Activated CD8-positive, alpha-beta memory T cell treated with anti-CD3 and anti-CD28 coated beads for 36 hours (primary cell): ENCODE data around the gene CGB1. TPM values are rescaled to one million over a fixed set of nuclear protein-coding genes. Genes with fewer than 3 reads are reported as not detected.
"Not testable (repeated sequence)": the region's sequence is repeated elsewhere in the genome, so short reads cannot be mapped to it uniquely, and the experiment has no call there.

Experiments used
- CTCF ChIA-PET: fragments of 350-600 bp; sonication (Branson Sonifier 250); formaldehyde crosslinking; loops from one replicate; lab custom pipeline; 2021; ENCODE audit warnings: antibody characterized with exemption; lab: Charles Lee
- POLR2A ChIA-PET: fragments of 350-600 bp; sonication (Branson Sonifier 250); formaldehyde crosslinking; loops from one replicate; lab custom pipeline; 2021; ENCODE audit warnings: antibody characterized with exemption; lab: Charles Lee
- total RNA-seq, 2 experiments: library from RNA; stranded (reverse); gene quantifications; one replicate each; pipeline ENCODE4 v1.2.3, GENCODE V29; 2021

CGB1 gene
- not detected for total RNA-seq

DNA sequence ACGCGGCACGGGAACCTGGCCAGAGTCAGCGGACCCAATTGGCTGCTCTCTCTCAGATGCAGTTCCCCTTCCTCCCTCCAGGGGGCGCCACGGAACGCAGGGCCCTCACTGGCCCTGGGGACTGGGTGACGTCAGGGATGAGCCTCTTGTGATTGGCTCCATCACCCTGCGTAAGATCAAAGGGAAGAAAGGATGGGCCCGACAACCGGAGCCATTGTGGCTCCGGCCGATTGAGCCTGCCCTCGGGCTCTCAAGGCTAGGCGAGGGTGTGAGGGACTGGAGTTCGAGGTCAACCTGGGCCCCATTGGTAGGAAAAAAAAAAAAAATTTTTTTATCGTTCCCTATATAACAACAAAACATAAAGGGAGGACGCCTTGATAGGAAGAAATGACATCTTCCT lies at the start of gene CGB1:
TSS of gene CGB1 (minus strand) at position 81 of the 400 bp plus-strand sequence. CDS start 184 bp downstream, outside the sequence.
- POLR2A ChIA-PET, CTCF ChIA-PET: not testable (repeated sequence)

DNA sequence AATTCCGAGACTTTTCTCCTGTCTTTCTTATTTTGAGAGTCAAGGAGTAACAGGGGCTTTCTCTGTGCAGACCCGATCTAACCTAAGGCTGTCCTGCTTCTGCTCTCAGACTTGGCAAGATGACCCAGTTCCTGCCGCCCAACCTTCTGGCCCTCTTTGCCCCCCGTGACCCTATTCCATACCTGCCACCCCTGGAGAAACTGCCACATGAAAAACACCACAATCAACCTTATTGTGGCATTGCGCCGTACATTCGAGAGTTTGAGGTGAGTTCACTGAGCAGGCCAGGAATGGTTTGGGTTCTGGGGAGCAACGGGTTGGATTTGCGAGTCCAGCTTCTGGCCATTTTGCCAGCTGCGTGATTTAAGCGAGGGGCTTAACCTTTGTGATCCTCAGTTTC lies 49.6 kb upstream of the CGB1 start:
- CTCF ChIA-PET, result interaction anchor here (0.6 to 2.5 kb wide), 6 partner anchors 12 to 375 kb away, joined by 3 to 9 read pairs (median 3); partner anchors contain the start of gene LIN7B
- POLR2A ChIA-PET, result interaction anchor here (1.2 kb wide), 1 partner anchor 27 kb away, joined by 3 read pairs; no protein-coding TSS in a partner anchor

DNA sequence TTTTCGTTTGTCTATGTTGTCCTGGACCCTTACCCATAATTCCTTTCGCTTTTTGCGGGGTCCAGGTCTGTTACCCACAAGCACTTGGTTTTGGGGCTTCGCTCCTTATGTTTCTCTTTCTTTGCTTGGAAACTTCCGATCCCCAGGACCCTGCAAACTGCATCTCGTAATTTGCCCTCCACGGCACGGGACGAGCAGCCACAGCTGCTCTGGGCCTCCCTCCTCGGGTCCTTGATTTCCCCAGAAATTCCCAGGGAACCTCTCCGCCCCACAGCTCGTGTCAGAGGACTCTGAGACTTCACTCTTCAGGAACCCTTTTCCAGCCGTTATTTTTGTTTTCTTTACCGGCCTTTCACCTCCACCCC lies 49.2 kb upstream of the CGB1 start:
- ChIA-PET POLR2A (interaction anchor here (1.2 kb wide), 1 partner anchor 28 kb away, joined by 3 read pairs; no protein-coding TSS in a partner anchor), CTCF (interaction anchor here (0.9 to 2.5 kb wide), 3 partner anchors 12 to 113 kb away, joined by 3 to 9 read pairs (median 3); partner anchors contain the start of gene LIN7B)

DNA sequence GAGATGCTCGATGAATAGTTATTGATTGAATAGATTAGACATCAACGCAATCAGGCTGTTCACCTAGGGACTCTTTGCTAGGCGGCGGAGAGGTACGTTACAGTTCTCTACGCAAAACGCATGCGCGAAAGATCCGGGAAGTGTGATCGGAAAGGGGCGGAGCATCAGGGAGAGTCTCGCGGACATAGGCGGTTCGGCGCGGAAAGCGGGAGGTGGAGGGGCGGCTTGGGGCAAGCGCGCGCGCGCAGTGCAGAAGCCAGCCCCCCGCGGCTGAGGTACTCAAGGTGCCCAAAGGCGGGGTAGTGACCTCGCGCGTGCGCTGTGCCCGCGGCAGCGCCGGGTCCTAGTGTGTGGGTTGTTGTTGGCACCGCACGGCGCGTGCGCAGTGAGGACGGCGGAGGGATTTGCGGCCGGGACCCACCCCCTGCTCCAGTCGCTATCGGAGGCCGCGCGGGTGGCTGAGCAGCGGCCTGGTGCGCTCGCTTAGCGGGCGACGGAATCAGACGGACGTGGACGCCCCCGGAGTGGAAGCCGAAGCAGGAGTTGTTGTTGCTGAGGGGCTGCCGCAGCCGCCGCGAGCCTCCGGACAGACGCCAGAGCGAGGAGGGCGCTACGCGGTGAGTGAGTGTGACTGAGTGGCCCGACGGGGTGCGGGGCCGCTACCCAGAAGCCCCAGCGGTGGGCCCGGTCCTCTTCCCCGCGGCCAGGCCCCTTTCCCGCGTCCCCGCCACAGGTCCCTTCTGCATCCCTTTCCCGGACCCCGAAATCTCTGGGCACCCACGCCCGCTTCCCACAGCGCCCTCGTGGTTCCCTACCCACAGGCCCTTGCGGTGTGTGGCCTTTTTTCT lies 48.5 kb upstream of the CGB1 start, which contains the start of gene SNRNP70:
TSS of gene SNRNP70 (plus strand) at position 432 of the 848 bp plus-strand sequence. CDS start 964 bp downstream, outside the sequence.
- ChIA-PET POLR2A (interaction anchor here (1.2 kb wide), 1 partner anchor 28 kb away, joined by 3 read pairs; no protein-coding TSS in a partner anchor), CTCF (interaction anchor here (2.5 kb wide), 1 partner anchor 13 kb away, joined by 9 read pairs; no protein-coding TSS in a partner anchor)

DNA sequence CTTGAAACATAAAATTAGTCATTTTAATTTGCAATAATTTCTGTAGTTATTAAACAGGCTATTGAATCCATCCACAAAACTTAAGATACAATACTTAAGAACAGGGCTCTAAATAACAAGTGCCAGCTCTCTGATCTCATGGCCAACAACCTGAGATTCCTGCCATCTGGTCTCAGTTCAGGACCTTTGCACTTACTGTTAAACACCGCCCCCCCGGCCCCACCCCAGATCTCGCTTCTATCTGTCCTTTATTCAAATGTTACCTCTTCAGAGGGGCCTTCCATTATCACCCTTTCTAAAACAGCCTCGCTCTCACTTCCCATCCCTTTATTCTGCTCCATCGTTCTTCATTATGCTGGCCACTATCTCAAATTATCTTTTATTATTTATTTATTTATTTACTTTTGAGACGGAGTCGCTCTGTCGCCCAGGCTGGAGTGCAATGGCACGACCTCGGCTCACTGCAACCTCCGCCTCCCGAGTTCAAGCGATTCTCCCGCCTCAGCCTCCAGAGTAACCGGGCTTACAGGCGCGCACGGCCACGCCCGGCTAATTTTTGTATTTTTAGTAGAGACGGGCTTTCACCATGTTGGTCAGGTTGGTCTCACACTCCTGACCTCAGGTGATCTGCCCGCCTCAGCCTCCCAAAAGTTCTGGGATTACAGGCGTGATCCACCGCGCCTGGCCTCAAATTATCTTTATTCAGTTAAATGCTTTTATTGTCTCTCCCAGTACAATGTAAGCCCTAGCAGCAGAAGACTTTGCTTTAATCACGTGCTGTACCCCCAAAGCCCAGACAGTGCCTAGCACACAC lies 47.7 kb upstream of the CGB1 start:
- POLR2A ChIA-PET, result interaction anchor here (0.7 kb wide), 2 partner anchors 29 to 89 kb away, joined by 4 to 9 read pairs; no protein-coding TSS in a partner anchor
- CTCF ChIA-PET, result no interaction called here

DNA sequence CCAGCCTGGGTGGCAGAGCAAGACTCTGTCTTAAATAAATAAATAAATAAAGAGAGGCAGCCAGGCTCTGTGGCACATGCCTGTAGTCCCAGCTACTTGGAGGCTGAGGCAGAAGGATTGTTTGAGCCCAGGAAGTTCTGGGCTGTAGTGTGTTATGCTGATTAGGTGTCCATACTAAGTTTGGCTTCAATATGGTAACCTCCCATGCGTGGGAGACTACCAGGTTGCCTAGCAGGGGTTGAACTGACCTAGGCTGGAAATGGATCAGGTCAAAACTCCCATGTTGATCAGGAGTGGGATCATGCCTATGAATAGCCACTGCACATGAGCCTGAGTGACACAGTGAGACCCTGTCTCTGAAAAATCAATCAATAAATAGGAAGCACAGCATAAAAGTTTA lies 44.6 kb upstream of the CGB1 start:
- ChIA-PET CTCF (no interaction called here), POLR2A (no interaction called here)

DNA sequence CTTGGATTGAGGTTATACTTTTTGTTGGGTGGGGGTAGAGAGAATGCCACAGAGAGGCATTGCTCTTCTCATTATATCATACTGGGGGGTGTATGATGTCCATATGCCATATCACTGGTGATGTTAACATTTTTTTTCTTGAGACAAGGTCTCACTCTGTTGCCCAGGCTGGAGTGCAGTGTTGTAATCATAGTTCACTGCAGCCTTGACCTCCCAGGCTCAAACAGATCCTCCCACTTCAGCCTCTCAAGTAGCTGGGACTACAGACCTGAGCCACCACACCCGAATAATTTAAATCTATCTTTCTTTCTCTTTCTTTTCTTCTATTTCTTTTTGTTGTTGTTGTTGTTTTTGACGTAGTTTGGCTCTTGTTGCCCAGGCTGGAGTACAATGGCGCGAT lies 43.7 kb upstream of the CGB1 start:
- ChIA-PET POLR2A (no interaction called here), CTCF (interaction anchor here (1.2 kb wide), 1 partner anchor 17 kb away, joined by 4 read pairs; no protein-coding TSS in a partner anchor)

DNA sequence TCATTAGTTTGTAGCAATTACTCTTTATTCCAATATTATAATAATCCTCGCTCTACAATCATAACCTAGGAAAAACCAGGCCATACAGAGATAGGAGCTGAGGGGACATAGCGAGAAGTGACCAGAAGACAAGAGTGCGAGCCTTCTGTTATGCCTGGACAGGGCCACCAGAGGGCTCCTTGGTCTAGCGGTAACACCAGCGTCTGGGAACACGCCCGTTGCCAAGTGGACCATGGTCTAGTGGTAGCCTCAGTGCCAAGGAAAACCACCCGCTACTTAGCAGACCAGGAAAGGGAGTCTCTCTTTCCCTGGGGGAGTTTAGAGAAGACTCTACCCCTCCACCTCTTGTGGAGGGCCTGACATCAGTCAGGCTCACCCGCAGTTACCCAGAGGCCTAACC lies 38.2 kb upstream of the CGB1 start:
- CTCF ChIA-PET, result interaction anchor here (1.0 kb wide), 1 partner anchor 123 kb away, joined by 4 read pairs; no protein-coding TSS in a partner anchor
- POLR2A ChIA-PET, result not testable (repeated sequence)

DNA sequence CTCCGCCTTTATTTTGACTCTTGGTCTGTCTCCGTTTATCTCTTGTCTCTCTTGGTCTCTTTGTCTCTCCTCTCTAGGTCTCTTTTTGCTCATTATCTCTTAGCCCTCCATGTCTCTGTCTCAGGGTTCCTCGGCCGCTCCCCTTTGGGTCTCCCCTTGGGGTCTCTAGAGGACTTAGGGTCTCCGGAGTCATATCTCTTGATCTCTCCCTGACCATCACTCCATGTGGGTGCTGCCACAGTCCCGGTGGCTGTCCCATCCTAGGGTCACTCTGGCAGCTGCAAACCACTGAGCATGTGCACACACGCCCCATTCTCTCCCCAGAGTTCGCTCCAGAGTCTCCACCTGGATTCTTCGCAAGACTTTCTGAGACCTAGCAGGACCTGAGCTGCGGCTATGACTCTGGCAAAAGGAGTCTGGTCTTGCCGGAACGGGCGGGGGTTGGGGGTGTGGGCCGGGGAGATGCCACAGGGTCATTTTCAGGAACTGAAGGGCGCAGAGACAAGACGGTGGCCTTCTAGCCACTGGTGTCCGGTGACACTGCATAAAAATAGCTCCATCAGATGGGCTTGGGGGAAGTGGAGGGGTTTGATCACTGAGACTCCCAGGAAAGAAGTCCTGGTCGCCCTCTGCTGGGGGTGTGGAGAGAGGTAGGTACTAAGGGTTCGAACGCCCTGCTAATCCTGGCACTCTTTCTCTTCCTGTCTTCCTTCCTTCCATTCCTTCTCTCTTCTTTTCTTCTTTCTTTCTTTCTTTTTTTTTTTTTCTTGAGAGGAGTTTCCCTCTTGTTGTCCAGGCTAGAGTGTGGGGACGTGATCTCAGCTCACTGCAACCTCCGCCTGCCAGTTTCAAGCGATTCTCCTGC lies 37.1 kb upstream of the CGB1 start:
- ChIA-PET CTCF (interaction anchor here (0.7 to 1.6 kb wide), 5 partner anchors 18 to 156 kb away, joined by 3 to 4 read pairs (median 3); no protein-coding TSS in a partner anchor), POLR2A (no interaction called here)

DNA sequence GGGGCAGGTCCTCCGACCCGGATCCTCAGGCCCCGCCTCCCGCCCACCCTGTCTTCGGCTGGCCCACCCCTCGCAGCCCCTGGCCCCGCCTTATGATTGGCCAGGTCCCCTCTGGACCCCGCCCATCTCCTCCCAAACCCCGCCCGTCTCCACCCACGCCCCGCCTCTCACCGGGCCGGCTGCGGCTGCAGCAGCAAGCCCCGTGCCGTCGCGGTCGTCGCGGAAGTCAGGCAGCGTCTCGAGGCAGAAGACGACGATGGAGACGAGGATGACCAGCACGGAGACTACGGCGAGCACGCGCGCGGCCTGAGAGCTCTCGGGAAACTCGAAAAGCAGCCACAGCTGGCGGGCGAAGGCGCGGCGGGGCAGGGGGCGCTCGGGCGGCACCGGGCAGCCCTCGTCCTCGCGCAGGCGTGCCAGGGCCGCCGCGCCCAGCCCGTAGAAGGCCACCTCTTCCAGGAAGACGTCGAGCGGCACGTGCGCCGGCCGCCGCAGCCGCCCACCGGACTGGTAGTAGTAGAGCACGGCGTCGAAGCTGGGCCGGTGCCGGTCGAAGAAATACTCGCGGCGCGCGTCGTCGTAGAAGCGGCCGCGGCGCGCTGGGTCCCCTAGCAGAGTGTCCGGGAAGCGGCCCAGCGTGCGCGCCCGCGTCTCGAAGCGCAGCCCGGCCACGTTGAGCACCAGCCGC lies 35.3 kb upstream of the CGB1 start:
- ChIA-PET CTCF (no interaction called here), POLR2A (no interaction called here)

DNA sequence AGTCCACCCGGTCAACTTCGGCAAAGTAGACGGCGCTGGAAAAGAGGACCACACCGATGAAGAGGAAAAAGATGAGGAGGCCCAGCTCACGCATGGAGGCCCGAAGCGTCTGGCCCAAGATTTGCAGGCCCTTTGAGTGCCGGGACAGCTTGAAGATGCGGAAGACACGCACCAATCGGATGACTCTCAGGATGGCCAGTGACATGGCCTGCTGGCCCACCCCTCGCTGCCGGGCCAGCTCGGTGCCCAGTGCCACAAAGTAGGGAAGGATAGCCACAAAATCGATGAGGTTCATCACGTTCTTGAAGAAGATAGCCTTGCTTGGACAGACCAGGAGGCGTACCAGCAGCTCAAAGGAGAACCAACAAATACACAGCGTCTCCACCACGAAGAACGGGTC lies 33.7 kb upstream of the CGB1 start:
- POLR2A ChIA-PET, result no interaction called here
- CTCF ChIA-PET, result interaction anchor here (0.7 to 2.1 kb wide), 3 partner anchors 25 to 128 kb away, joined by 3 to 5 read pairs (median 4); partner anchors contain the start of gene RUVBL2

DNA sequence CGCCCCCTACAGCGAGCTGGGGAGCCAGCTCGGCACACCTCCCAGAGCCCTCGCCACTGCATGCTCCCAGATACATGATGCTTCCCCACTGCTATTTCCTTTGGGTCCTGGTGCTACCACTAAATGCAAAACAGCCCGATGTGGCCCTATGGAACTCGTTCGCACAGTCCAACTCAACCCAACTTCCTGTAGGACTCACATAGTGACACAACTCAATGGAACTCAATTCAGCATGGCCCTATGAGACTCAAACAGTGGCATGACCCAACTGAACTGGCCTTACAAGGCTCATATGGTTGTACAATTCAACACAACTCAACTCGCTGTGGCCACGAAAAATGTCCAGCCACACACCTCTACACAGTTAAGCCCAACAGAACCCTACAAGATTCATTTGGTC lies 32.3 kb upstream of the CGB1 start:
- CTCF ChIA-PET, result interaction anchor here (2.1 kb wide), 1 partner anchor 130 kb away, joined by 5 read pairs; no protein-coding TSS in a partner anchor
- POLR2A ChIA-PET, result no interaction called here

DNA sequence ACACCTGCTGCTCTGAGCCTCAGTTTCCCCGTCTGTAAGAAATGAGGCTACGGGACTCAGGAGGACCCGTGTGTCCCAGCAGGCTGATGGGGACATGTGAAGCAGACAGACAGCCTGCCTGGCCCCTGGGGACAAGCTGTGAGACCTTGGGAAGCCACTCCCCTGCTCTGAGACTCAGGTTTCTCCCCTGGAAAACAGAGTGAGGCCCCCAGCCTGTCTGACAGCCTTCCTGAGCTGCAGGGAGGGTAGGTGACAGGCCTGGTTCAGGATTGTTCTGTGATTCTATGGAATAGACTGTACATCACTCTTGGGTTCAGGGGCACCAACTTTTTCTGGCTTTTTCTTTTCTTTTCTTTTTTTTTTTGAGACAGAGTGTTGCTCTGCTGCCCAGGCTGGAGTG lies 30.9 kb upstream of the CGB1 start:
- POLR2A ChIA-PET, result no interaction called here
- CTCF ChIA-PET, result no interaction called here

DNA sequence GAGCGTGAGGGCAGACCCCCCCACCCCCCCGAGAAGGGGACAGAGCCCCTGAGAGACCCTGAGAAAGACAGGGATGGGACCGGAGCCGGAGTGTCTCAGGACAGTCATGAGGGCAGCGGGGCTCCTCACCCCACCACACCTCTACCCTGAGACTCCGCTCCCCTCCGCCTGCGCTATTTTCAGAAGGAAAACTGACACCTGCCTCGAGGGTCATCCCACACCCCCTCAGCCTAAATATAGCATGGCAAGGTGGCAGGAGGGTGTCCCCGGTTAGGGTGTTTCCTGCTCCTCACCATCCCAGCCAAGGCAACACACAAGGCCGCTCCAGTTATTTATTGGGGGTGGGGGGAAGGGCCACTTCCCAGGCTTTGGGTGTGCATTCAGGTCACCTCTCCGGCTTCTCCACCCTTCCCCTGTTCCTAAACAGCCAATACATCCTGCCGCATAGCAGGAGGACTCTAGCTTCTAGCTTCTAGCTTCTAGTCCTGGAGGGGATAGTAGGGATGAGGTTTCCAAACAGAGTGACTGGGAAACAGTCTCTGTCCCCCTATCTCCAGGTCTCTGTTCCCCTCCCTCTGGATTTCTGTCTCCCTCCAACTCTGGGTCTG lies 29.3 kb upstream of the CGB1 start:
- ChIA-PET POLR2A (no interaction called here), CTCF (no interaction called here)

DNA sequence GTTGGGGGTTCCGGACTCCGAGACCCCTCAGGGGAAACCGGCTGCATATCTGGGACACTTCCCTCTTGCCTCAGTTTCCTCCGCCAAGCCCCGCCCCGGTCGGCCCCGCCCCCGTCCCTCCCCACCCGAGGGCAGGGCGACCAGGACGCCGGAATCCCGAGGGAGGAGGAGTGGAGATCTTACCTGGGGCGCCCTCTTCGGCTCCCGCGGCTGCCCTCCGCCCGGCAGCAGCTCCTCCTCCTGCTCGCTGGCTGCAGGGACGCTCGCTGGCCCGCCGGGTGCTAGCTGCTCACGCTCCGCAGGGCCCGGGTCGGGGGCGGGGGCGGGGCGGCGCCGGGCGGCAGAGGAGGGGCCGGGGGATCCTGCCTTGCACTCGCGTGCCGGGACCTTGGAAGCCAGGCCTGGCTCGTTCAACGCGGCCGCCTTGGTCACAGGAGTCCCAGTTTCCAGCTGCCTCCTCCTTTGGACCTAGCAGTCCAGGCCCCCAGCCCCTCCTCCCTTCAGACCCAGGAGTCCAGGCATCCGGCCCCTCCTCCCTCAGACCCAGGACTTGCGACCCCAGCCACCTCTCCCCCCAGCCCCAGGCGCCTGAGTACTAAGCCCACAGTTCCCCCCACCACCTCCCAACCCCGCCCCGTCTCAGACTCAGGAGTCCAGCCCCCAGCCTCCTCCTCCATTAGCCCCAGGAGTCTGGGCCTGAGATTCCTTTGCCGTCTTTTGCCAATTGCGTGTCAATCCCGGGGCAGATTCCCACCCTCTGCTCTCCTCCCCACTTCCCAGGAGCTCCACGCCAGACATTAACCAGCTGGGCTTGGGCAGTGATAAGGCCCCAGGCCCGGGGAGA lies 28.3 kb upstream of the CGB1 start, which contains the start of gene NTF4:
TSS of gene NTF4 (minus strand) at position 51 of the 844 bp plus-strand sequence. CDS start 2,821 bp downstream, outside the sequence.
- CTCF ChIA-PET, result no interaction called here
- POLR2A ChIA-PET, result no interaction called here

DNA sequence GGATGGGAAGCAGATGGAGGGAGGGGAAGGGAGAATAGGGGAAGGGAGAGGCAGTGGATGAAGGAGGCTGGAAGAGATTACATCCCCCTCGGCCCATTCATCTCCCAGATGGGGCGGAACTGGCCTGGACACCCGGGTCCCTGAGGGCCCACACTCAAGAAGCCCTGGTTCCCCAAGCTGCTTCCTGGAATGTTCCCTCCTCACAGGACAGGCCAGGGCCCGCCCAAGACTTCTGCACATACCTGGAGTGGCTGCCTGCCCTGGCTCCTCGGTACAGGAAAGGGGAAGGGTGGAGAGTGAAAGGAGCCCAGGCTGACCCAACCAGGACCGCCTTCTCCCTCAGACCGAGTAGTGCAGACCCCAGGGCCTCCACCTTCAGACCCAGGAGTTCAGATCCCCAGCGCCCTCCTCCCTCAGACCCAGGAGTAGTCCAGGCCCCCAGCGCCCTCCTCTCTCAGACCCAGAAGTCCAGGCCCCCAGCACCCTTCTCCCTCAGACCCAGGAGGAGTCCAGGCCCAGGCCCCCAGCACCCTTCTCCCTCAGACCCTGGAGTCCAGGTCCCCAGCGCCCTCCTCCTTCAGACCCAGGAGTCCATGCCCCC lies 27.4 kb upstream of the CGB1 start:
- CTCF ChIA-PET, result no interaction called here

More for the DNA sequence above, 27.4 kb upstream of the CGB1 start:
- POLR2A ChIA-PET, result no interaction called here
